Loucy (cell line): ENCODE measurements around the gene ADARB2.
"Not testable (repeated sequence)": the region's sequence is repeated elsewhere in the genome, so short reads cannot be mapped to it uniquely, and the experiment has no call there.

Experiments
- H2AFZ ChIP-seq: fragments of 200-600 bp; sonication (generic); 2 replicates; pipeline ENCODE4 v1.6.0; 2016; ENCODE audit warnings: antibody characterized with exemption, mild to moderate bottlenecking, low read length, moderate library complexity
- H3F3A ChIP-seq: fragments of 200-600 bp; 2 replicates; pipeline ENCODE4 v1.6.0; 2016; ENCODE audit warnings: antibody characterized with exemption, low read depth, mild to moderate bottlenecking
- H3K27me3 ChIP-seq: fragments of 200-600 bp; sonication (generic); 2 replicates; pipeline ENCODE4 v1.6.1; 2014; ENCODE audit warnings: low read length, mild to moderate bottlenecking; ENCODE audit not compliant: insufficient read depth, poor library complexity, severe bottlenecking
- H3K36me3 ChIP-seq: fragments of 200-600 bp; sonication (generic); 2 replicates; pipeline ENCODE4 v1.6.1; 2016; ENCODE audit warnings: low read length; ENCODE audit not compliant: insufficient read depth
- H3K4me1 ChIP-seq: fragments of 200-600 bp; sonication (generic); 2 replicates; pipeline ENCODE4 v1.5.1; 2014; ENCODE audit warnings: low read length, mild to moderate bottlenecking; ENCODE audit not compliant: insufficient read depth, poor library complexity, severe bottlenecking
- H3K4me2 ChIP-seq: fragments of 200-600 bp; sonication (generic); 2 replicates; pipeline ENCODE4 v1.6.0; 2014; ENCODE audit warnings: antibody characterized with exemption, low read length, low read depth, mild to moderate bottlenecking; ENCODE audit not compliant: poor library complexity, severe bottlenecking
- H3K4me3 ChIP-seq: fragments of 200-600 bp; sonication (generic); 2 replicates; pipeline ENCODE4 v1.5.1; 2014; ENCODE audit warnings: low read length, mild to moderate bottlenecking, mixed read lengths; ENCODE audit not compliant: poor library complexity, severe bottlenecking
- H3K79me2 ChIP-seq: fragments of 200-600 bp; sonication (generic); 2 replicates; pipeline ENCODE4 v1.6.1; 2014; ENCODE audit warnings: low read length; ENCODE audit not compliant: insufficient read depth
- H3K9ac ChIP-seq: fragments of 200-600 bp; sonication (generic); 2 replicates; pipeline ENCODE4 v1.6.0; 2014; ENCODE audit warnings: mild to moderate bottlenecking, low read depth, low read length, moderate library complexity; ENCODE audit not compliant: poor library complexity, severe bottlenecking
- H3K9me2 ChIP-seq: fragments of 200-600 bp; sonication (generic); replicated peaks from 2 replicates; pipeline ENCODE4 v1.6.1; 2016; ENCODE audit warnings: low read depth, low read length, mixed read lengths
- H3K9me3 ChIP-seq: fragments of 200-600 bp; sonication (generic); 2 replicates; pipeline ENCODE4 v1.6.1; 2014; ENCODE audit warnings: mild to moderate bottlenecking, antibody characterized with exemption, low read length, low read depth; ENCODE audit not compliant: insufficient read depth
- H4K20me1 ChIP-seq: fragments of 200-600 bp; sonication (generic); 2 replicates; pipeline ENCODE4 v1.6.0; 2014; ENCODE audit warnings: antibody characterized with exemption, low read length, mild to moderate bottlenecking; ENCODE audit not compliant: insufficient read depth, poor library complexity, severe bottlenecking
- EZH2phosphoT487 ChIP-seq: fragments of 200-600 bp; IDR thresholded peaks from 2 replicates; pipeline ENCODE4 v1.6.1; 2018; ENCODE audit warnings: antibody characterized with exemption, mild to moderate bottlenecking, moderate library complexity, borderline replicate concordance
- TF ChIP-seq, protein P1 (sequence below): fragments of 200-600 bp; sonication (generic); conservative IDR thresholded peaks from 2 replicates; pipeline ENCODE4 v1.5.1; 2014; ENCODE audit warnings: mild to moderate bottlenecking, antibody characterized with exemption, low read length

The ADARB2 gene

DNA sequence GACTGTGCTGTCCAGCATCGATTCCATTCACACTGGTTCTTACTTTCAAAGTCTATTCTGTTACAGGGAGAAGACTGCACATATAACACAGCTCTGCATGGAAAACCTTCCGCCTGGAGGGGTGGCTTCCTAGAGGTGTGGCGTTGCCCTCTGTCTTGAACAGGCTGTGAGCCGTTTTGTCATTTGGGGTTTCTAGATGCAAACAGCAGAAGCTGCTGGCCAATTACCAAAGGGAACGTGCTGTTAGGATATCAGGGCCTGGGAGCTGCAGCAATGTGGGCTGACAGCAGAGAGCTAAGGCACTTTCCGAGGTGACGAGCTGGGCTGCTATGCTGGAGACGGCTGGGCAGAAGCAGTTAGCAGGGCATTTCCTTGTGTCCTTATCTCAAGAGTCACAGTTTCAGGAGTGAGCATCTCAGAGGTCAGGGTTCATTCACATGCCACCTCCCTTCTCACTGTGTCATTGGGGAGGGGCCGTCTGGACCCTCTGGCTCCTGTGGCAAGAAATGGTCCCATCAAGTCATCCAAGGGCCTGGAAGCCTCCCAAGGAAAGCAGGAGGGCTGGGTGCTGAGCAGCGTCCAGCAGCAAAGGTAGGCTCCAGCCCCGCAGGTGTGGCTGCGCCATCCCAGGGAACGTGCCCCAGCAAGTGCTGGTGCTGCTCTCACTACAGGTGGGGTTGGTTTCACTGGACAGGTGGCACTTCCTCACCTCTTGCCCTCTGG, 574.7 kb downstream of the ADARB2 start:
- Histone ChIP-seq H3K36me3 (no peaks in the 10 kb centered on the region), H3K9me3 (no peaks in the 10 kb centered on the region), H3K4me1 (no peaks in the 10 kb centered on the region), H3K4me3 (no peak overlapping the region), H3F3A (no peaks in the 10 kb centered on the region), H3K4me2 (no peak overlapping the region), H4K20me1 (no peaks in the 10 kb centered on the region), H3K27me3 (no peaks in the 10 kb centered on the region), H3K9ac (no peak overlapping the region), H3K79me2 (no peaks in the 10 kb centered on the region), H3K9me2 (no peaks in the 10 kb centered on the region), H2AFZ (no peak overlapping the region)
- no peak for TF ChIP-seq EZH2phosphoT487
- TF ChIP-seq, protein P1, sequence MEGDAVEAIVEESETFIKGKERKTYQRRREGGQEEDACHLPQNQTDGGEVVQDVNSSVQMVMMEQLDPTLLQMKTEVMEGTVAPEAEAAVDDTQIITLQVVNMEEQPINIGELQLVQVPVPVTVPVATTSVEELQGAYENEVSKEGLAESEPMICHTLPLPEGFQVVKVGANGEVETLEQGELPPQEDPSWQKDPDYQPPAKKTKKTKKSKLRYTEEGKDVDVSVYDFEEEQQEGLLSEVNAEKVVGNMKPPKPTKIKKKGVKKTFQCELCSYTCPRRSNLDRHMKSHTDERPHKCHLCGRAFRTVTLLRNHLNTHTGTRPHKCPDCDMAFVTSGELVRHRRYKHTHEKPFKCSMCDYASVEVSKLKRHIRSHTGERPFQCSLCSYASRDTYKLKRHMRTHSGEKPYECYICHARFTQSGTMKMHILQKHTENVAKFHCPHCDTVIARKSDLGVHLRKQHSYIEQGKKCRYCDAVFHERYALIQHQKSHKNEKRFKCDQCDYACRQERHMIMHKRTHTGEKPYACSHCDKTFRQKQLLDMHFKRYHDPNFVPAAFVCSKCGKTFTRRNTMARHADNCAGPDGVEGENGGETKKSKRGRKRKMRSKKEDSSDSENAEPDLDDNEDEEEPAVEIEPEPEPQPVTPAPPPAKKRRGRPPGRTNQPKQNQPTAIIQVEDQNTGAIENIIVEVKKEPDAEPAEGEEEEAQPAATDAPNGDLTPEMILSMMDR = no peak

DNA sequence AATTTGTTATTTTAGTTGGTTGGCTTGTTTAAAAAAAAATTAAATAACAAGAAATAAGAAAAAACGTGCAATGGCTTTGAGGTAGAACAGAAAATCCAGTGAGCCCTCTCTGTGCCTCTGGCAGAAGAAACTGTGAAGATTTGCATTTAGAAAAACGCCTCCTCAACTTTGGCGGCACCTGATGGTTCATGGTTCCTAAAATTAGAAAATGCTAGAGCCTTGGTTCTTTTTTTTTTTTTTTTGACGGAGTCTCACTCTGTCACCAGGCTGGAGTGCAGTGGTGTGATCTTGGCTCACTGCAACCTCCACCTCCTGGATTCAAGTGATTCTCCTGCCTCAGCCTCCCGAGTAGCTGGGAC, 576.0 kb downstream of the ADARB2 start:
- not testable (repeated sequence) for H2AFZ ChIP-seq, H3K4me2 ChIP-seq, H3K9me2 ChIP-seq, H3K4me1 ChIP-seq, H3K4me3 ChIP-seq, H3K9ac ChIP-seq, H3K36me3 ChIP-seq, H3K27me3 ChIP-seq, H3K79me2 ChIP-seq, H3F3A ChIP-seq, H4K20me1 ChIP-seq, H3K9me3 ChIP-seq

DNA sequence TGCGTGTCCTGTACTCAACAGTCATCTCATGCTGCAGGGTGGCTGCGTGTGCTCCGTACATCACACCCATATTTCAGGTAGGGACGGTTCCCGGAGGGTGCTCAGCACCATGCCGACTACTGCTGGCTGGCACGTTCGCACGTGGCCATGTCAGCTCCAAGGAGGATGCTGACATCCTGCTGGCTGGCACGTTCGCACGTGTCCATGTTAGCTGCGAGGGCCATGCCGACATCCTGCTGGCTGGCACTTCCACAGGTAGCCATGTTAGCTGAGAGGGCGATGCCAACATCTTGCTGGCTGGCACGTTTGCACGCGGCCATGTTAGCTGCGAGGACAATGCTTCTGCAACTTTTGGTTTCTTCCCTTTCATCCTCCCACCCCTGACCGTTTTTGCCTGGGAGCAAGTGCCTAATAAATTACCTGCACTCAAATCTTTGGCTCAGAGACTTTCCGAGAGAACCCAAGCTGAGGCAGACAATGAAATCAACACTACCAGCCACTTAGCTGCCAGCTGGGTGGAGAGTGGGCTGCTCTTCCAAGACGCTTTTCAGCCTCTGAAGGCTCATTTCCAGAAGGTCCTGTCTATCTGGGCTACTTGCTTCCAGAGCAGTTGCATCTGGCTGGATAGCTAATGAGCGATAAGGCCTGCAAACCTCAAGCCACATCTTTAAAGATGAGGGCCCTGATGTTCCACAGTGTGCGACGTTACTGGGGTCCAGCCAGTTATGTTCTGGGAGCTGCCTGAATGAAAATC, 576.6 kb downstream of the ADARB2 start:
- Histone ChIP-seq H3K4me2 (no peak overlapping the region), H3K9ac (no peak overlapping the region), H3F3A (no peaks in the 10 kb centered on the region), H3K4me3 (no peak overlapping the region), H3K36me3 (no peaks in the 10 kb centered on the region), H4K20me1 (no peaks in the 10 kb centered on the region), H3K79me2 (no peaks in the 10 kb centered on the region), H3K4me1 (no peaks in the 10 kb centered on the region), H3K27me3 (no peaks in the 10 kb centered on the region), H2AFZ (no peak overlapping the region), H3K9me2 (no peaks in the 10 kb centered on the region), H3K9me3 (no peaks in the 10 kb centered on the region)
- no peak for TF ChIP-seq EZH2phosphoT487
- TF ChIP-seq, protein P1 = no peak
